Measurements from ENCODE around the gene NOS3.
"Not testable (repeated sequence)": the region's sequence is repeated elsewhere in the genome, so short reads cannot be mapped to it uniquely, and the experiment has no call there.

Gene NOS3

DNA sequence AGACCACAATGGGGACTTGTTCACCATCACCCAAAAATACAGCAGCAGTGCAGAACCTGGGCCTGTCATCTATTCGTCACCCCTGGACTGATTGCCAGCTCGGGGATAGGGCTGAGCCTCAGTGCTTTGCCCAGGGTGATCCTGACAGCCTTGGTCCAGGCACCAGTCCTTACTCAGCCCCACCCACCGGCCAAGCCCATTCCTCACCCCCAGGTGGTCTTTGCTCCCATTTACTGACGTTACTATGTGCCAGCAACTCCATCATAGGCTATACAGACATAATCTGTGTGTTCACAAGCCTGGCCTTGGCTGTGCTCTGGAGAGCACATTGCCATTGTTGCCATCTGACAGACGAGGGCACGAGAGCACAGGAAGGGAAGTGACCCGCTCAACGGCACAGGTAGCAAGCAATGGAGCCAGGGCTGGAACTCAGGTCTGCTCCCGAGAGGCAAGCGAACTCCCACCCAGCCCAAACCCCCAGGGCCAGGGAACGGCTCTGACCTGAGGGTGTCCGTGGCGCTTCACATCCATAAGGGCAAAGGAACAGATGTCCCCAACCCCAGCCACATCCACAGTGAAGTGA, 26.6 kb downstream of the NOS3 start:
- DNase-seq (ENCODE audit: low read depth, low spot score), result no peak

DNA sequence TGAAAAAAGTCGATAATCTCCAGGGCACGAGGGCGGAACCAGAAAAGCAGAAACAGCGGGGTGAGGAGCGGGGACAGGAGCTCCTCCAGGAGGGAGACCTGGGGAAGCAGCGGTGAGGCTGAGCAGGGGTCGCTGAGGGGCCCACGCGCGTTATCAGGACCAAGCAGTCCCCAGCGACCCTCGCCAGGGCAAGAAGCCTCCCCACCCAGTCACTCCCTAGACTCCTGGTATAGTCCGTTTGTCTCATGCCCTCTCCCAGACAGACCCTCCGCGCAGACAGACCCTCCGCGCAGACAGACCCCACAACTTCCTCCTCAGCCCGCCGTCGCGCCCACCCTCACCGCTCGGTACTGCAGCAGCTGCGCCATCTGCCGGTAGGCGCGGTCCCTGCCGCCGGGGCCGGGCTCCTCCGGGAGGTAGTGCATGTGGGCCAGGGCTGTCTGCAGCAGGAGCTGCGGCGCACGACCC, 27.2 kb downstream of the NOS3 start:
- DNase-seq (ENCODE audit: low read depth, low spot score), result no peak

DNA sequence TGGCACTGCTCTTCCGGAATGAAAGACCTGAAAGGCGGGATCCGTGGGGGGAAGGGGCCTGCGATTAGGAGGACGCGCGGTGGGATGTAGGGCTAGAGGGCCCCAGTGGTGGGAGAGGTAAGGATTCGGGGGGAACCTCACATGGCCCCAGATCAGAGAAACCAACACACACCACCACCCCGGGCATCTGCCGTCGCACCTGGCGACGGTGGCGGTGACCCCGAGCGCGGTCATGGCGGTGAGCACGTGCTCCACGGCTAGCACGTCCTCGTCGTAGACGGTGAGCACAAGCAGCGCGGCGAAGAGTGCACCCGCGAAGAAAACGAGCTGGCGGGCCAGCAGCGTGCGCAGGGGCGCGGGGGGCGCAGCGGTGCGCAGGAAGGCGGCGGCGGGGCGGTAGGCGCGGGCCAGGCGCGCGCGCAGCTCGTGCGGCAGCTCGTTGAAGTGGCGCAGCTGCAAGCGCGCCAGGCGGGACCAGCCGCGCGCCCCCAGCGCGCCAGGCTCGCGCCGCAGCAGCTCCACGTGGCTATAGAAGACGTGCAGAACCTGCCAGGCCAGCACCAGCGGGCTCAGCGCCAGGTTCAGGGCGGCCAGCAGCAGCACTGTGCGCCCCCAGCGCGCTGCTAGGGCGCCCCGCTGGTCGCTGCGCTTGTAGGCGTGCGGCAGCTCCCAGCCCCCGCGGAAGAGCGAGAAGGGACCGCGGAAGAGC, 27.8 kb downstream of the NOS3 start:
- no peak for DNase-seq (ENCODE audit: low read depth, low spot score)

DNA sequence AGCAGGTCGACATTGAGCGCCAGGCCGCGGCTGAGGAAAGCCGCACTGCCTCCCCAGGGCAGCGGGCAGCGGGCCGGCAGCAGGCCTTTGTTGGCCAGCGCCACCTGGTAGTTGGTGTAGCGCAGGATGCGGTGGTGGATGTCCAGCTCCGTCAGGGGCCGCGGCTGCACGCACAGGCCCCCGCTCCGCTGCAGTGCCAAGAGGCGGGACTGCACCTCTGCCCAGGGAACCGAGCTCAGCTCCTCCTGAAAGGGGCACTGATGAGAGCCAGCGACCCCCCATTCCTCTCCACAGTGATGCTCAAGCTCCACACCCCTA, 28.3 kb downstream of the NOS3 start:
- DNase-seq (ENCODE audit: low read depth, low spot score), result no peak

DNA sequence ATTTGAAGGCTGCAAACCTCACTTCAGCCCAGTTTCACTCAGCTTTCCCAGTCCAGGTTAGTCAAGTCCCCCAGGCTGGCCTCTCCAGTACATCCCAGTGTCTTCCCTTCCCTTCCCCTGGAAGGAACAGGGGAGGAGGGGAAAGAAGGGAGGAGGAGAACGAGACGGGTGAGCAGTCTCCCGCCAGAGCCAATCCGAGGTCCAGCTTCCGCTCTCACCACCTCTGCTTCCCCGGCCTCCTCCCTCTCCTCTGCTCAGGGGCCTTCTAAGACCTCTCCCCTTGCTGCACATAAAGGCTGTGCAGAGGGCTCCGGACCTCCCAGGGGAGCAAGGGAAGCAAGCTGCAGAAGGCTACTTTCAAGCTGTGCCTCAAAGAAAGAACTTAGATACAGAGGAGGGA, 29.4 kb downstream of the NOS3 start:
- DNase-seq (ENCODE audit: low read depth, low spot score), result no peak

DNA sequence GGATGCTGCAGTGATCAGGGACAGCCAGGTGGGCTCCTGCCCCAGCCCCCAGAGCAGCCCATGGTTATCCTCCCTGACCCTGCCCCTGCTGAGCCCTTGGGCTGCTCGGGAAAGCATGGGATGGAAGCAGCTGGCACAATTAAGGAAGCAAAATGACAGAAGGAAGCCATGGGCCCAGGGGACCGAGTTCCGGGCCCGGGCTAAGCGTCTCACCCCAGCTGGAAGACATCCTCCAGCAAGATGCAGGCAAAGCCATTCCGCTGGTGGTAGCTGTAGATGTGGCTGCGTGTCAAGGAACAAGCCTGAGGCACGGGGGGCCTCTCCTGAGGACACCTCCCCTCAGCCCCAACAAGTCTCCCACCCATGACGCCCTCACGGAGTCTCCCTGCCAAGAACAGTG, 32.4 kb downstream of the NOS3 start:
- DNase-seq (ENCODE audit: low read depth, low spot score), result no peak

DNA sequence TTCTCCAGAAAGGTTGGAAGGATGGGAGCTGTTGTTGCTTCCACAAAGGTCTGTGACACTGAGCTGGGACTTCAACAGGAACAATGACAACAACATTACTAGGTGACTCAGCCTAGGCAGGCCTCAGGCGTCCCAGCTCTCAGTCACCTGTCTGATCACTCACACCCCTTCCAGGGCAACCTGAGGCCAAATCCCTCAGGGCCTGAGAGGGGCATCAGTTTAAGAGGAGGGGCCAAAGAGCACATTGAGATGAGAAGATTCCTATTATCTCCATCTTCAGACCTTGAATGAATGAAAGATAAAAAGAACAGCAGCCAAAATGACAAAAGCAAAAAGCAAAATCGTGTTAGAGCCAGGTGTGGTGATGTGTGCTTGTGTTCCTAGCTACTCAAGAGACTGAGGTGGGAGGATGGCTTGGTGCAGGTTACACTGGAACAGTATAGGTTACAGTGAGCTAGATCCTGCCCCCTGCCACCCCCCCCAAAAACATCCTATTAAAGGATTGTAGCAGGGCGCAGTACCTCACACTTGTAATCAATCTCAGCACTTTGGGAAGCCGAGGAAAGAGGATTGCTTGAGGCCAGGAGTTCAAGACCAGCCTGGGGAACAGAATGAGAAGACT, 33.7 kb downstream of the NOS3 start, which contains the start of gene ATG9B:
Gene ATG9B, minus strand, starts transcription at position 60 of the 622 bp plus-strand sequence. CDS start 71 bp downstream, outside the sequence.
- no peak for DNase-seq (ENCODE audit: low read depth, low spot score)

DNA sequence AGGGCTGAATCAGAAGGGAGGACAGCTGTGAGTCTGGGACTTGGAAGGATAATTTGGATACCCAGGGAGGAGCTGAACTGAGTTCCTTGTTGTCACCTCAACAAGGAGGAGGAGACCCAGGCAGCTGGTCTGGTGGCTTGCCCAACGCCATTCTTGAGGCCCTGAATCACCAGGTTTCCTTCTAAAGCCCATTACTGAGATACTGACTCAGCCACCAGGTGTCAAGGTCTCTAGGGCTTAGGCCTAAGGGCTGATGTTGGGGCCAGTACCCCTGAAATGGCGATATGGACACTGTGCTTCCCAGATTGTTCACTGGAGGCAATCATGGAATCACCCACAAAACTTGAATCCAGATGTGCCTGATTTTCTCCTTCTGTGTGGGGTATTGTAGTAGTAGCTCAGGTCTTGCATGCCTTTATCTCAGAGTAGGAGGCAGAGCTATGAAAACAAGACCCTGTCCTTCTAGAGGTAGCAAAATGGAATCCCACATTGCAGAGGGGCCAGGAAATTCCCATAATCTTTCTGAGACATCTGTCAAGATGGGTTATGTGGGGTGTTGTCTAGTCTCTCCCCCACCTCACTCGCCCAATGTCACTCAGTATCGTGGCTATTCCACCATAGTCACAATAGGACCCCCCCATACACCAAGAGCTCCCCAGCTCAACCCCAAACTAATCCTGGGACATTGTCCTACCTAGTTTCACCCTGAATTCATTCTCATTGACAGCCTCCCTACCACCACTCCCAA, 35.3 kb downstream of the NOS3 start:
- DNase-seq (ENCODE audit: low read depth, low spot score), result no peak

DNA sequence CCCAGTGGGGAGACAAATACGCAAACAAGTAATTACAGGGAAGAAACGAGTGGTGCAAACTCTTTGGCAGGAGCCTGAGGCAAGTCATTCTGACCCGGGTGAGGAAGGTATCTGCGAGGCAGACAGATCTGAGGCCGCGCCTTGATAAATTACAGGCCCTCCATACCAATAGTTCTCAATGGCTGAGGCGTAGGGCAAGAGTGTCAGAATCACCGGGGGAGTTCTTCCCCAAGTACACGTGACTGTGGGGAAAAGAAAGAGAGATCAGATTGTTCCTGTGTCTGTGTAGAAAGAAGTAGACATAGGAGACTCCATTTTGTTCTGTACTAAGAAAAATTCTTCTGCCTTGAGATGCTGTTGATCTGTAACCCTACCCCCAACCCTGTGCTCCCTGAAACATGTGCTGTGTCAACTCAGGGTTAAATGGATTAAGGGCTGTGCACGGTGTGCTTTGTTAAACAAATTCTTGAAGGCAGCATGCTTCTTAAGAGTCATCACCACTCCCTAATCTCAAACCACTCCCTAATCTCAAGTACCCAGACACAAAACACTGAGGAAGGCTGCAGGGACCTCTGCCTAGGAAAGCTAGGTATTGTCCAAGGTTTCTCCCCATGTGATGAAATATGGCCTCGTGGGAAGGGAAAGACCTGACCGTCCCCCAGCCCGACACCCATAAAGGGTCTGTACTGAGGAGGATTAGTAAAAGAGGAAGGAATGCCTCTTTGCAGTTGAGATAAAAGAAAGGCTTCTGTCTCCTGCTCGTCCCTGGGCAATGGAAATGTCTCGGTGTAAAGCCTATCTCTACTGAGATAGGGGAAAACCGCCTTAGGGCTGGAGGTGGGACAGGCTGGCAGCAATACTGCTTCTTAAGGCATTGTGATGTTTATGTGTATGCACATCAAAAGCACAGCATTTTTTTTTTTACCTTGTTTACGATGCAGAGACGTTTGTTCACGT, 36.2 kb downstream of the NOS3 start:
- not testable (repeated sequence) for DNase-seq (ENCODE audit: low read depth, low spot score)

DNA sequence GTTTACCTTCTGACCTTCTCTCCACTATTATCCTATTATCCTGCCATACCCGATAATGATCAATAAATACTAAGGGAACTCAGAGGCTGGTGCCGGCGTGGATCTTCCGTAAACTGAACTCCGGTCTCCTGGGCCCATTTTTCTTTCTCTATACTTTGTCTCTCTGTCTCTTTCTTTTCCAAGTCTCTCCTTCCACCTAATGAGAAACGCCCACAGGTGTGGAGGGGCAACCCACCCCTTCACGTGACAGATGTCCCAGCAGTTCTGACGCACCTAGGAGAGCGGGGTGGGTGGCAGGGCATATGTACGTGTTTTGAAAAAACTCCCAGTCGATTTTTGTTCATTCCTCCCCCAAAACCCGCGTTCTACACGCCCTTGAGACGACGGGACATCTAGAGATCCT, 36.9 kb downstream of the NOS3 start:
- DNase-seq (ENCODE audit: low read depth, low spot score), result not testable (repeated sequence)

DNA sequence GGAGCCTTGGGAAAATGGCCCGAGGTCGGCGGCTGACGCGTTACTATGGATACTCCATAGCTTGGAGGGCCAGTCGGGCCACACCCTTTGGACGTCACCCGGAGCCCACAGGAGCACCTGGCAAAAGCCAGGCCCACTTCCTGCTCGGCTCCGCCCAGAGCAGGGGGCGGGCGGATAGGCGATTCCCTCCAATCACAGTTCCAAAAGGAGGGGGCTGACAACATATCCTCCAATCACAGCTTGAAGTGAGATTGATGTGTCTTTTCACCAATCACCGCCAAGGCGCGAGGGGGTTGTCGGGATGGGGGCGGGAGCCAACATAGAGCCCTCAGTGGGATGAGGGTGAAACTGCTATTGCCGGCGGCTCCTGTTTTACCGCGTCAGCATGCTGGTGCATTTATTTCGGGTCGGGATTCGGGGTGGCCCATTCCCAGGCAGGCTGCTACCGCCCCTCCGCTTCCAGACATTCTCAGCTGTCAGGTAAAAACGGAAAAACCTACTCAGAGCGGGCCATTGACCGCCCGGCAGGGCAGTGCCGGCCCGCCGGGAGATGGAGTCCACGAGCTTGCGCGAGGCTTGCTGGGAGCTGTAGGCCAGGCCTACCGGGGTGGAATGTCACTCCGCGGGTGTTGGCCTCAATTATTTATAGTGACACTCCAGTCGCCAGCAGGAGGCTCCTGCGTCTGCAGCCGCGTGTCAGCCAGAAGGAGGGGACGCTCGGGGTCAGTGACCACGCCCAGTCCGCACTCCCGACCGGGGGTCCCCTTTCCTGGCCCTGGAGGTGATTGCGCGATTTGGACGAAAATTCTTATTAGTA, 37.5 kb downstream of the NOS3 start, which contains the start of gene ABCB8:
Gene ABCB8, plus strand, starts transcription at position 320 of the 817 bp plus-strand sequence. Its CDS starts 66 bp downstream, at position 386.
- DNase-seq (ENCODE audit: low read depth, low spot score), result peak; percentile 94

DNA sequence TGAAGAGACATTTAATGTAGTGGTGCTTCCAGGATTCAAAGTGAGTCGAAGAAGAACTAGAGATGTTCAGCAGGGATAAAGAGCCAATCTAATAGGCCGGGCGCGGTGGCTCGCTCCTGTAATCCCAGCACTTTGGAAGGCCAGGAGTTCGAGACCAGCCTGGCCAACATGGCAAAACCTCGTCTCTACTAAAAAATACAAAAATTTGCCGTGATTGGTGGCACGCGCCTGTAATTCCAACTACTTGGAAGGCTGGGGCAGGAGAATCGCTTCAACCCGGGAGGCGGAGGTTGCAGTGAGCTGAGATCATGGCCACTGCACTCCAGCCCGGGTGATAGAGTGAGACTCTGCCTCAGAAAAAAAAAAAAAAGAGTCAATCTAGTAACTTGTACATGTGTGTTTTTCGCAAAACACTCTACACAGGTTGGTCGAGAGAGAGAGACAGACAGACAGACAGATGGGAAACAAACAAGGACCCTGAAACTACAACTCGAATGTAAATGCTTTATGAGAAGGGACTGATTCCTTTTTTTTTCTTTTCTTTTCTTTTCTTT, 38.2 kb downstream of the NOS3 start:
- DNase-seq (ENCODE audit: low read depth, low spot score), result no peak

DNA sequence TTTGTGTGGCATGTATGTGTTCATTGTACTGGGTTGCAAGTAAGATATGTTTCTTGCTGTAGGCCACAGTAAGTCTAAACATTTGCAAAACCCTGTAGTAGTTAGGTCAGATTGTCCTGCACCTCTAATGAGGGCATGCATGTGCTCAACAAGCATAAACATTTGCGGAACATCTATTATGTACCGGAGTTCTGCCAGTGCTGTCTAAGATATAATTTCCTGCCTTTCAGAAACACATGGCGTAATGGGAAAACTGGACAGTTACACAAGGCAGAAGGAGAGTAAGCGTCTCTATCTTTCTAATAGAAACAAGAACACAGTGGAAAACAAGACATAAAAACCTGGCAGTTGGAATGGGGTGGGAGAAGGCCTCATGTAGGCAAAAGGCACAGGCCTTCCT, 40.2 kb downstream of the NOS3 start:
- DNase-seq (ENCODE audit: low read depth, low spot score), result no peak

DNA sequence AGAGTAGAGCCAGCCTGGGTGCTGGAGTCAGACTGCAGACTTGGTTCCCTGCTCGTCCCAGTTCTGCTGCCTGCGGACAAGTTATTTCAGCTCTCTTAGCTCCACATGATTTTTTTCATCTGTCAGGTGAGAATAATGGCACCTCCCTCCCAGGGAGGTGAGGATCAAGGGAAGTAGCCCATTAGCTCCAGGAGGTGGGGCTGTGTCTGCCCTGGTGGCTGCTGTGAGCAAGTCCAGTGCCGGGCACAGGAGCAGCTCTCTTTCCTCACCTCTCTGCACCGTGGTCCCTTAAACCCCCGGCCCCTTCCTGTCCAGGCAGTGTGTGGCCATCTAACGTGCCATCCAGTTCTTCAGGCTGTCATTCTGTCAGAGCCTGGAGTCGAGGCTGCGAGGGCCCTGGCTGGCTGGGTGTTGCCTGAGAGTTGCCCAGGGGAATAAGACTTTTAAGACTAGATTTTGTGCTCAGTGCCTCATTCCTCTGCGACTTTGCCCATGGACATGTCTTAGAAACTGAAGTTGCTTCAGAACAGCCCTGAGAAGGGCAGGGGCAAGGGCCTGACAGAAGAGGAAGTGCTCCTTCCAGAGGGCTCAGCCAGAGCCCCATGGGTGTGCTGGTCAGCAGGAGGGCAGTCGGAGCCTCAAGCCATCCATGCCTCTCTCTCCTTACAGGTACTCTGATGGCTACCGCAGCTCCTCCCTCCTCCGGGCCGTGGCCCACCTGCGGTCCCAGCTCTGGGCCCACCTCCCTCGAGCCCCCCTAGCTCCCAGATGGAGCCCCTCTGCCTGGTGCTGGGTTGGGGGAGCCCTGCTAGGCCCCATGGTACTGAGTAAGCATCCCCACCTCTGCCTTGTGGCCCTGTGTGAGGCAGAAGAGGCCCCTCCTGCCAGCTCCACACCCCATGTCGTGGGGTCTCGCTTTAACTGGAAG, 42.4 kb downstream of the NOS3 start:
- DNase-seq (ENCODE audit: low read depth, low spot score), result no peak

DNA sequence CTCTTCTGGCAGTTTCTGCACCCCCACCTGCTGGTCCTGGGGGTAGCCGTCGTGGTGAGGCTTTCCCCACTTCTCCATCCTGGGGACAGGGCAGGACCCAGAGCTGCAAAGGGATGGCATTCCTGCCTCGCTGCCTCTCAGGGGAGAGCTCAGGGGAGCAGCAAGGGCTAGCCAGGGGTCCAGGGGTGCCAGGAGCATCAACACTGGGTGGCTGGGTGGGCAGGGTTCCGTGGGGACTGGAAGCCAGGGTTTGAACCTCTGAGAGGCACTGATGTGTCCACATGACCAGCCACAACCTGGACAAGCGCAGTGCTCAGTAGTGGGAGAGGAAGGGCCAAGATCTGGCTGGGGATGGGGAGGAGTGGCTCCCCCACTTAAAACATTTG, 43.0 kb downstream of the NOS3 start:
- no peak for DNase-seq (ENCODE audit: low read depth, low spot score)

DNA sequence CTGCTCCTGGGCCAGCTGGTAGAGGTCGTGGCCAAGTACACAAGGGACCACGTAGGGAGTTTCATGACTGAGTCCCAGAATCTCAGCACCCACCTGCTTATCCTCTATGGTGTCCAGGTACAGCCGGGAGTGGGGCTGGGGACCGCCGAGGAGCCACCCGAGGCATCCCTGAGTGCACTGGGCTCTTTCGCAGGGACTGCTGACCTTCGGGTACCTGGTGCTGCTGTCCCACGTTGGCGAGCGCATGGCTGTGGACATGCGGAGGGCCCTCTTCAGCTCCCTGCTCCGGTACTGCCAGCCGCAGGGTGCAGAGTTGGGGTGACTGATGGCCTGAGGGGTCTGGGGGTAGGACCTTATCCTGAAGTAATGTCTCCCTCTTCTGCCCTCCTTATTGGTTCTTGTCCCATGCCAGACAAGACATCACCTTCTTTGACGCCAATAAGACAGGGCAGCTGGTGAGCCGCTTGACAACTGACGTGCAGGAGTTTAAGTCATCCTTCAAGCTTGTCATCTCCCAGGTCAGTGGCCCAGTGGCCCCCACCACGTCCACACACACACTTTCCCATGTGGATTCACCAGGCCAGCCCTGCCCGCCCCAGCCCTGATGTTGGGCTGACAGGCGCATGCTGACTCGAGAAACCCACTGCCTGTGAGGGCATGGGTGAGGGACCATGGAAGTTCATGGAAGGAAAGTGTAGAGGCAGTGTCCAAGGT, 43.7 kb downstream of the NOS3 start:
- no peak for DNase-seq (ENCODE audit: low read depth, low spot score)

DNA sequence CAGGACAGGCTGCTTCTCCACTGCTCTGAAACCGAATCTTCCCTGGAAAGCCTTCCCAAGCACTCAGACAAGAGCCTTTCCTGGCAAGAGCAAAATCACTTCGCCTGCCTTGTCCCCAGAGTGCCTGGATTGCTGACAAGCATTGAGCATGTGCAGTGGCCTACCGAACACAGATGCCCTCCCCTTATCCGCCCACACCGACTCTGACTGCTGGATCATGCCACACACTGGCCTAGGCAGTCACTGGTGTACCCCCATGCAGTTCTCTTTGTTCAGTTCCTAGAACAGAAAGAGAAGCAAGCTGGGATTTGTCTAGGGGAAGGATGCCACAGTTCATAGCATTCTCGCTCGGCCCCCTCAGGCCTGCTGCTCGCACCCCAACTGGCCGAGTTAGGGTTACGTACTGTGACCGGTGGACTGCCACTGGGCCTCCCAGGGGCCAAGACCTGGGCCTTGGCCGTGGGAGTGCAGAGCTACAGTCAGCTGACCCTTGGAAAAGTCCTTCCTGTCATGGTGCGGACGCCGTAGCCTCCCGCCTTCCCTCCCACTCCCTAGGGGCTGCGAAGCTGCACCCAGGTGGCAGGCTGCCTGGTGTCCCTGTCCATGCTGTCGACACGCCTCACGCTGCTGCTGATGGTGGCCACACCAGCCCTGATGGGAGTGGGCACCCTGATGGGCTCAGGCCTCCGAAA, 44.4 kb downstream of the NOS3 start:
- no peak for DNase-seq (ENCODE audit: low read depth, low spot score)

DNA sequence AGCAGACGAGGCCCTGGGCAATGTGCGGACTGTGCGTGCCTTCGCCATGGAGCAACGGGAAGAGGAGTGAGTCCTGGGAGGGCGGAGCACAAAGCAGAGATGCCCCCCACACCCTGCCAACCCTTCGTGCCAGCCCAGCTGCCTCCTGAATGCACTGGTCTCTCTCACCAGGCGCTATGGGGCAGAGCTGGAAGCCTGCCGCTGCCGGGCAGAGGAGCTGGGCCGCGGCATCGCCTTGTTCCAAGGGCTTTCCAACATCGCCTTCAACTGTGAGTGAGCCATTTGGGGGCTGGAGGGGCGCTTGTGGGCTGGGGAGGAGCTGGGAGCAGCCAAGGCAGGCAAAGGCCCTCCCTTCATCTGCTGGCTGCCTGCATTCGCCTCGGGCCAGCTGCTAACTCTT, 45.1 kb downstream of the NOS3 start:
- DNase-seq (ENCODE audit: low read depth, low spot score), result no peak

Data from iPS DF 19.7 (cell line).